ENCODE measurements around the gene HOXD1. TPM values are rescaled to one million over a fixed set of nuclear protein-coding genes. Genes with fewer than 3 reads are reported as not detected.

HOXD1 gene
- total RNA-seq, 4 donors from 2014 or later, result 0.23 to 0.55 (median 0.27) TPM; not detected in 1

DNA sequence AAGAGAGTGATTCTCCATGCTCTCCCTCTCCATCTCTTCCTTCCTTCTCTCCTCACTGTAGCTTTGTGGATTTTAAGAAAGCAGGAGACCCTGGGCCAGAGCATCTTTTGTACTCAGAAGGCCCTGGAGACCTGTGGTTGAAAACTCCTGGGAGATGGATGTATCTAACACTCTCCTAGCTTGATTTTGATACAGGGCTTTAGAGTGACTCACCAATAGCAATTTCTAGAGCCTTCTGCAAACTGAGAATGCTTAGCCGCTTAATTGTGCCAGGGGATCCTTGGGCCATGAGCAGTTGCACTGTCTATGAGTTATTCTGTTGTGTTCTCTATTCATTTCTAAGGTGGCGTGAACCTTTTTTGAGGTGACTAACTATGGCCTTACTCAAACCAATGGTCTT lies 17.7 kb downstream of the HOXD1 start:
- intact Hi-C loops (cut with DNase I; ENCODE audit: low total_unique reads), result no loop called here
- H3K4me3 ChIP-seq (ENCODE audit: low read depth, poor library complexity, severe bottlenecking), result no peak overlapping the region
- WGBS, 2 donors, result 95 to 100% methylated on average over 2 of the region's 2 CpGs
- TF ChIP-seq, protein P1, sequence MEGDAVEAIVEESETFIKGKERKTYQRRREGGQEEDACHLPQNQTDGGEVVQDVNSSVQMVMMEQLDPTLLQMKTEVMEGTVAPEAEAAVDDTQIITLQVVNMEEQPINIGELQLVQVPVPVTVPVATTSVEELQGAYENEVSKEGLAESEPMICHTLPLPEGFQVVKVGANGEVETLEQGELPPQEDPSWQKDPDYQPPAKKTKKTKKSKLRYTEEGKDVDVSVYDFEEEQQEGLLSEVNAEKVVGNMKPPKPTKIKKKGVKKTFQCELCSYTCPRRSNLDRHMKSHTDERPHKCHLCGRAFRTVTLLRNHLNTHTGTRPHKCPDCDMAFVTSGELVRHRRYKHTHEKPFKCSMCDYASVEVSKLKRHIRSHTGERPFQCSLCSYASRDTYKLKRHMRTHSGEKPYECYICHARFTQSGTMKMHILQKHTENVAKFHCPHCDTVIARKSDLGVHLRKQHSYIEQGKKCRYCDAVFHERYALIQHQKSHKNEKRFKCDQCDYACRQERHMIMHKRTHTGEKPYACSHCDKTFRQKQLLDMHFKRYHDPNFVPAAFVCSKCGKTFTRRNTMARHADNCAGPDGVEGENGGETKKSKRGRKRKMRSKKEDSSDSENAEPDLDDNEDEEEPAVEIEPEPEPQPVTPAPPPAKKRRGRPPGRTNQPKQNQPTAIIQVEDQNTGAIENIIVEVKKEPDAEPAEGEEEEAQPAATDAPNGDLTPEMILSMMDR (IDR thresholded peaks at IDR 0.05), result no peak
- no peak for TF ChIP-seq POLR2A (IDR thresholded peaks at IDR 0.05)
- no peak for DNase-seq (ENCODE audit: low spot score in 2 of 2)

DNA sequence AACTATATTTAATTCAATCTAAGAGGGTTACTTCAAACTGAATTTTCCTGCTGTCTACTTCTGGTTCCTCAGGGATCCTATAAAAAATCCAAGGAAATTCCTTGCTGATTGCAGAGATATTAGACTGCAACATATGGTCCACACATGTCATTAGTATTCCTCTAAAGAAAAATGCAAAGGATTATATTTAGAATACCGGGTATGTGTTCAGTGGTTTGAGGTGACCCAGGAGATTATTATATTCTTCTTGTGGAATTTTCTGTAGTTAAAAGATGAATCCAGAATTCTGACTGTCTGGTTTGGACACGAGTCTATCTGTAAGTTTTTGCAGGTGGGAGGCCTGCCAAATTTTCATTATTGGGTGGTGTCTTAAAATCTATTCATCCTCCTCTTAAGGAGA lies 18.2 kb downstream of the HOXD1 start:
- no peak overlapping the region for H3K4me3 ChIP-seq (ENCODE audit: low read depth, poor library complexity, severe bottlenecking)
- intact Hi-C loops (cut with DNase I; ENCODE audit: low total_unique reads), result no loop called here
- WGBS, 2 donors, result 46 to 47% methylated on average over 2 of the region's 2 CpGs
- DNase-seq (ENCODE audit: low spot score in 2 of 2), result no peak
- TF ChIP-seq POLR2A (IDR thresholded peaks at IDR 0.05), result no peak
- TF ChIP-seq, protein P1 (IDR thresholded peaks at IDR 0.05), result no peak

DNA sequence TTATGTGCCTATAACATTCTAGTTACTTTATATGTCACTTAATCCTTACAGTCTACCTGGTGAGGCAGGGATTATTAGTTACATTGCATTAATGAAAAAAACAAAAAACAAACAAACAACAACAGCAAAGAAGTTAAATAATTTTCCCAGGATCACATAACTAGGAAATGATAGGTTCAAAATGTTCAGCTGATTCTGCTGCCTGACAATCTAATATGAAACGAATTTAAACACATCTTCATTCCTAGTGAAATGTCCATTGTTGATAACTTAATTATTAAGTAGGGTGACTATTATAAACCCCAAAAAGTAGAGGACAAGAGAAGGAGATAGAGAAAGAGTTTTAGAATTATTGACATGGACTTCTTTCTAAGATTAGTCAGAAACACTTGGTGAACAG lies 22.6 kb downstream of the HOXD1 start:
- no peak for DNase-seq (ENCODE audit: low spot score in 2 of 2)
- WGBS, 2 donors, result 29 to 88% methylated on average over 1 of the region's 1 CpG
- intact Hi-C loops (cut with DNase I; ENCODE audit: low total_unique reads), result no loop called here
- TF ChIP-seq, protein P1 (IDR thresholded peaks at IDR 0.05), result no peak
- TF ChIP-seq POLR2A (IDR thresholded peaks at IDR 0.05), result no peak
- no peak overlapping the region for H3K4me3 ChIP-seq (ENCODE audit: low read depth, poor library complexity, severe bottlenecking)

DNA sequence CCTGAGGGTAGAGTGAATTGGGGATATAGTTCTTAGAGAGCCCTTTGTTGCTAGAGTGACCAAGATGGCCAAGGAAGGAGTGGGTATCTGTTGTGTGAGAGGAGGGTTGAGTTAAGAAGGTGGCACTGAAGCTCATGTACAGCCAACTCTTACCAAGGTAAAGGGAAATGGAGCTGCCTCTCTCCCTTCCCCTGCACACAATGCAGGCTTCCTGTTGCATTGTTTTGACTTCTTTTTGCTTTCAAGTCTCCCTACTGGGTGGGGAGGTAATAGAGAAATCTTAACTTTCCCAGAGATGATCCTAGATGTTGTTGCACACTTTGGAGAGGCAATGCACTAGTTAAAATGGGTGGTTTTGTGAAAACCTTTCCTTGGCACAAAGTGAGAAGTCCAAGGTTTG lies 23.8 kb downstream of the HOXD1 start:
- no peak for DNase-seq (ENCODE audit: low spot score in 2 of 2)
- no peak overlapping the region for H3K4me3 ChIP-seq (ENCODE audit: low read depth, poor library complexity, severe bottlenecking)
- intact Hi-C loops (cut with DNase I; ENCODE audit: low total_unique reads), result no loop called here
- TF ChIP-seq, protein P1 (IDR thresholded peaks at IDR 0.05), result no peak
- no peak for TF ChIP-seq POLR2A (IDR thresholded peaks at IDR 0.05)

DNA sequence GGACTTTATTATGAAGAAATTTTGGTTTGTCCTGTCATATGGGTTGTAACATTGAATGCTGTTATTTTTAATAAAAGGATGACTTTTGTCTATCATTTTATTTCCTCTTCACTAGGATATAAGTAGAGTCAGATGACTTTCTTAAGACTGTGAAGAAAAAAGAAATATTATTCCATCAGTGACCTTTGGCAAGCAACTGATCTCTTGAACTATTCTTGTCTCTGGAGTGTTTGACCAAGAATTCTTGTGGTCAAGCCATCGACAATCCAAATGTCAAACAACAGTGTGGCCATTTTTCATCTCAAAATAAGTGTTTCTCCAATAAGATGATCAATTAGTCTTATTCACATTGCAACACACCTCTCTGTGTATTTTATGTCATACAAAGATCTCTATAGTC lies 24.9 kb downstream of the HOXD1 start:
- intact Hi-C loops (cut with DNase I; ENCODE audit: low total_unique reads), result no loop called here
- 69 to 71% methylated on average over 1 of the region's 1 CpG for WGBS, 2 donors
- H3K4me3 ChIP-seq (ENCODE audit: low read depth, poor library complexity, severe bottlenecking), result no peak overlapping the region
- DNase-seq (ENCODE audit: low spot score in 2 of 2), result no peak
- TF ChIP-seq POLR2A (IDR thresholded peaks at IDR 0.05), result no peak
- TF ChIP-seq, protein P1 (IDR thresholded peaks at IDR 0.05), result no peak

DNA sequence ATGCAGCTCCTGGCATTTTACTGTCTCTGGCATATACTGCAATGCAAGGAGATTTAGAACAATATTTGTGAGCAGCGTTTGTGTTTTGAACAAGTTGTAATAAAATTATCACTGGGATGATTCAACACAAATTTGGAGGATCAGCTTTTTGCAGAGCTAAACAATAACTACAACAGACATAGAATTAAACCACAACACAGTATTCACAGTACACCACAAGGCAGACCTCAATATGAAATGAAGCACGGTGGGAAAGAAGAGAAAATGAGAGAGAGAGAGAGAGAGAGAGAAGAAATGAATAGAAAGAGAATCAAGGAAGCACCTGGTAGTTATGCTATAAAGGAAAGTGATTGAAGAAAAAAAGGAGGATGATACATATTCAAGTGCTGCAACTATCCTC lies 39.4 kb downstream of the HOXD1 start:
- TF ChIP-seq, protein P1 (IDR thresholded peaks at IDR 0.05), result no peak
- no peak for TF ChIP-seq POLR2A (IDR thresholded peaks at IDR 0.05)
- WGBS, 2 donors, result 67 to 77% methylated on average over 2 of the region's 2 CpGs
- intact Hi-C loops (cut with DNase I; ENCODE audit: low total_unique reads), result no loop called here
- DNase-seq (ENCODE audit: low spot score in 2 of 2), result no peak
- H3K4me3 ChIP-seq (ENCODE audit: low read depth, poor library complexity, severe bottlenecking), result no peak overlapping the region
